ENCODE measurements around the gene RUVBL2.
"Not testable (repeated sequence)": the region's sequence is repeated elsewhere in the genome, so short reads cannot be mapped to it uniquely, and the experiment has no call there.

RUVBL2 gene

GRCh38 chr19:49018388-49019241 lies 24.9 kb downstream of the RUVBL2 start:
- not testable (repeated sequence) for DNase-seq

DNA sequence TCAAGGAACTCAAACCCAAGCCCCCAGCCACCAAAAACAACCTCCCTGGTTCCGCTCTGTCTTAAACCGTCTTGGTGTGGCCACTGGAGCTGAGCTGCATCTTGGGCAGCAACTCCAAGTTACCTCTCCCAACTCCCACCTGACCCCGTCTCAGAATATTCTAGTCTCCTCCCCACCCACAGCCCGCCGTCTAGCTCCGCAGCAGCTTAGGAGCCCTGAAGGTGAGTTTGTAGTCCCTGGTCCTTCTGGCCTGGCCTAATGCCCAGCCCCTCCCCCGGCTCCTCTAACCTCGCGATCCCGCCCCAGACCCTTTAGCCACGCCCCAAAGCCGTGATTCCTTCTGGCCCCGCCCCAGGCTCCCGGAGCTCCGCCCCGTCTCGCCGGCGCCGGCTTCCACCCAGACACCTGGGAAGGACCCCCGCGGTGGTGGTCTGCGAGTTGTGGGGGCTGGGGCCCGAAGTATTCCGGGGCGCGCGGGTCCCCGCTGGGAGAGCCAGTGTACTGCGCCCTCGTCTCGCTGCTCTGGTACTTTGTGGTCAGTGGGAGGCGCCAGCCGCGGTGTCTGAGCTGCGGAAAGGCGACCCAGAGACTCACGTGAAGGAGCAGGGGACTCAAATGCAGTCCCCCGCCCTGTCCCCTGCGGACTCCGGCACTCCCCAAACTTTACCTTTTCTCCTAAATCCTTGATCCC lies 25.7 kb downstream of the RUVBL2 start:
- DNase-seq = no peak

- DNase-seq = no peak
These were observed 26.7 kb downstream of the RUVBL2 start for GRCh38 chr19:49020342-49020741.

DNA sequence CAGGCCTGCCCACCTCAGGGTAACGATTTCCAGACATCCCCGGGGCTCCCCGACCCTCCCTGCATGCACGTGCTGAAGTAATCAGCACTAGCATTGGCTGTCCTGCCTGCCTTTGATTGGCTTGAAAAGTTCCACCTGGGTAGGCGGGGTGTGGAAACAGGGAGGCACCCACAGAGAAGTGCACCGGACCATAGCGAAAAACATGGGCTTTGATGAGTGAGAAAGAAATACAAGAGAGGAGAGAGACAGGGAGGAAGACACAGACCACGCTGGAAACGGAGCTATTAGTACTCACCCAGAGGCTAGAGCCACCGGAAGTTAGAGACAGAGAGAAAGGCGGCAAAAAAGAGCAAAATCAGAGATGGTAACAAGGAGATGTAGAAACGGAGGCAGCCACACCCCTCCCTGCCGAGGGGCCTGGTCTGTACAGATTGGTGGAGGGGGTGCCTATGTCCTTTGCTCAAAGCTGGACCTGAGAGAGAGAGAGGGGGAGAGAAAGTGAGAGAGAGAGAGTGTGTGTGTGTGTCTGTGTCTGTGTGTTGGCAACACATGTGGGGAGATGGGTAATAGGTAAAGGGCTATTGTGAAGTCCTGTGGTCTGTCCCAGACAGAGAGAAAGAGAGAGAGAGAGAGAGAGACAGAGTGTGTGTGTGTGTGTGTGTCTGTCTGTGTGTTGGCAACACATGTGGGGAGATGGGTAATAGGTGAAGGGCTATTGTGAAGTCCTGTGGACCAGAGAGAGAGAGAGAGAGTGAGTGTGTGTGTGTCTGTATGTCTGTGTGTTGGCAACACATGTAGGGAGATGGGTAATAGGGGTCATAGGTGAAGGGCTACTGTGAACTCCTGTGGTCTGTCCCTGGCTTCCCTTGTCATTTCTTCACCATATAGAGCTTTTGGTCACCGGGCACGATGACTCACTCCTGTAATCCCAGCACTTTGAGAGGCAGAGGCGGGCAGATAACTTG lies 27.5 kb downstream of the RUVBL2 start:
- no peak for DNase-seq

DNA sequence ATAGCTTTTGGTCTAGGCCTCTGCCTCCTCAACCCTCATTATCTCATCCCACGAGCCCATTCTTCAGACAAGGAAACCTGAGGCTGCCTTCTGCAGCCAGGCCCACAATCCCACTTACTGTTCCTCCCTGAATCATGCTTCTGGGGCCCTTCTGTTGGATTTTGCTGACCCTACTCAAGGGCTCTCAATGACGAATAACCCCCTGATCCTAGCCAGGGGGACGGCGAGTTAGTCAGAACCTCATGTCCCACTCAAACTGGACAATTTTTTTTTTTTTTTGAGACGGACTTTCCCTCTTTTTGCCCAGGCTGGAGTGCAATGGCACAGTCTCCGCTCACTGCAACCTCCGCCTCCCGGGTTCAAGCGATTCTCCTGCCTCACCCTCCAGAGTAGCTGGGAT lies 28.4 kb downstream of the RUVBL2 start:
- DNase-seq = no peak

DNA sequence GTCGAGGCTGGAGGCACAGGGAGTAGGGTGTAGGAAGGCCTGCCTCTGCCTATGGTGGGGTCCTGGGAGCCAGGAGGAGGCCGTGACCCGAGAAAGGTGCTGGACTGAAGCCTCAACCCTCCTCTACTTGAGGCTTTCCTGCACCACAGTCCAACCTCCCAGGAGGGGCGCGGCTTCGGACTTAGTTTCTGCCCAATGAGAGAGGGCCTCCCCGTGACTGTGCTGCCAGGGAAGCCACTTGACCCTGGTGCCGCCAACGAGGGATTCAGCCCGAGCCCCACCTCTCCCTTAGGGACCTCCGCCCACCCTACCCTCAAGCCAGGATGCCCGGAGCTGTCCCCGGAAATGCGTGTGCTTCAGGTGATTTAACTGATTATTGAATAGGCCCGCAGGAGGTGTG lies 30.5 kb downstream of the RUVBL2 start, which contains the start of gene CGB3:
Gene CGB3, minus strand, starts transcription at position 101 of the 400 bp plus-strand sequence. CDS start 362 bp downstream, outside the sequence.
- not testable (repeated sequence) for DNase-seq

DNA sequence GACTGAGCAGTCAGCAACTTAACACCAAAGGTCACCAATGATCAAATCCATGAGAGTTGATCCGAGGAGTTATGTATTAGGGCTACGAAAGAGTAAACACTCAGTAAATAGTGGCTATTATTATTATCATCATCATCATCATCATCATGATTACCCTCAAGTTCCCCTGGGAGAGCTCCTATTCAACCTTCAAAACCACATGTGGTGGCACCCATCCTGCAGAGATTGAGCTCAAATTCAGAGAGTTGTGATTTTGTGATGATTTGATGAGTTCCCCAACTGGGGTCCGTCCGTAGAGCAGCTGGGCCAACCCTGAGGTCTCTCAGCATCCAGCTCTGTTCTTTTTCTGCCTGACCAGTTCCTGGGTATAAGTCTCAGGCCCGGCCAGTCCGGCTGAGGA lies 31.4 kb downstream of the RUVBL2 start:
- not testable (repeated sequence) for DNase-seq

DNA sequence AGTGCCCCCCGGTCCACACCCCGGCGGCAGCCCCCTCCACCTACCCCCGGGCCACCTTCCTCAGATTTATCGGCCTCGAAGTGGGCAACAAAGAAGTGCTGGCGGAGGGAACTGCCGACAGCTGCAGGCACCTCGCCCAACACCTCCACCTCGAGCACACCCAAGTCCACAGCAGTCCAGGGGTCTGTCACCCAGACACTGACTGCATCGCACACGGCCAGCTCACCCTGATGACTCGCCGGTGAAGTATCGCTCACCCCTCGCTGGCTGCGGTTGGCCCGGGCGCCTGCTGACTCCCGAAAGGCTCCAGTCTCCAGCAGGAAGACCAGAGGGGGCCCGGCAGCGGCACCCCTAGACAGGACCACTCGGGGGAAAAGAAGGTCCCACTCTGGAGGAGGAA lies 31.9 kb downstream of the RUVBL2 start:
- not testable (repeated sequence) for DNase-seq

DNA sequence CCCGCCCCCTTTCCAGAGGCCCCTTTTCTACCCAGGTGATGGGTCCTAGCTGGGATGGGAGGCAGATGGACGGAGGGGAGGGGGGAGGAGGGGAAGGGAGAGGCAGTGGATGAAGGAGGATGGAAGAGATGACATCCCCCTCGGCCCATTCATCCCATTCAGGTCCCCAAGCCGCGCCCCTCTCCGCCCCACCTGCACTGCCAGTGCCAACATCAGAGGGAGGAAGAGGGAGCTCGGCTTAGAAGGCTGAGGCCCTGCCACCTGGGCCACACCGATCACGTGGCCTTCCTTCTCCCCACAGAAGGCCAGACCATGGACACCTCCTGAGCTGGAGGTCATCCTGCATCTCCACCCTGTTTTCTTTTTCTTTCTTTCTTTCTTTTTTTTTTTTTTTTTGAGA lies 35.0 kb downstream of the RUVBL2 start:
- not testable (repeated sequence) for DNase-seq

DNA sequence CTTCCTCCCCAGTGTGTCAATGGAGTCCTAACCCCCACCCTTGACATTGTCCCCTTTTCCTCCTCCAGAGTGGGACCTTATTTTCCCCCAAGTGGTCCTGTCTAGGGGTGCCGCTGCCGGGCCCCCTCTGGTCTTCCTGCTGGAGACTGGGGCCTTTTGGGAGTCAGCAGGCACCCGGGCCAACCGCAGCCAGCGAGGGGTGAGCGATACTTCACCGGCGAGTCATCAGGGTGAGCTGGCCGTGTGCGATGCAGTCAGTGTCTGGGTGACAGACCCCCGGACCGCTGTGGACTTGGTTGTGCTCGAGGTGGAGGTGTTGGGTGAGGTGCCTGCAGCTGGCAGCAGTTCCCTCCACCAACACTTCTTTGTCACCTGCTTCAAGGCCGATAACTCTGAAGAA lies 36.1 kb downstream of the RUVBL2 start:
- not testable (repeated sequence) for DNase-seq

GRCh38 chr19:49030323-49030722 lies 36.6 kb downstream of the RUVBL2 start:
- not testable (repeated sequence) for DNase-seq

DNA sequence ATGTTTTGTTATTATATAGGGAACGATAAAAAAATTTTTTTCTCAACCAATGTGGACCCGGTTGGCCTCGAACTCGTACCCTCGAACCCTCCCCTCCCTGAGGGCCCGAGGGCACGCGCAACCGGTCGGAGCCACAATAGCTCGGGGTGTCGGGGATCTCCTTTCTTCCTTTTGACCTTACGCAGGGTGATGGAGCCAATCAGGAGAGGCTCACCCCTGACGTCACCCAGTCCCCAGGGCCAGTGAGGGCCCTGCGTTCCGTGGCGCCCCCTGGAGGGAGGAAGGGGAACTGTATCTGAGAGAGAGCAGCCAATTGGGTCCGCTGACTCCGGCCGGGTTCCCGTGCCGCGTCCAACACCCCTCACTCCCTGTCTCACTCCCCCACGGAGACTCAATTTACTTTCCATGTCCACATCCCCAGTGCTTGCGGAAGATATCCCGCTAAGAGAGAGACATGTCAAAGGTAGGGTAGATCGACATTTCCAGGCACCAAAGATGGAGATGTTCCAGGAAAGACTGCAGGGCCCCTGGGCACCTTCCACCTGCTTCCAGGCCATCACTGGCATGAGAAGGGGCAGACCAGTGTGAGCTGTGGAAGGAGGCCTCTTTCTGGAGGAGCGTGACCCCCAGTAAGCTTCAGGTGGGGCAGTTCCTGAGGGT lies 38.1 kb downstream of the RUVBL2 start, which contains the start of gene CGB2:
Gene CGB2, plus strand, starts transcription at position 249 of the 660 bp plus-strand sequence. Its CDS starts 206 bp downstream, at position 455.
- DNase-seq = not testable (repeated sequence)

GRCh38 chr19:49036815-49037214 lies 43.1 kb downstream of the RUVBL2 start, which contains the start of gene CGB1:
CGB1 (minus strand) TSS chr19:49036895; CDS start chr19:49036711, 184 bp downstream.
- not testable (repeated sequence) for DNase-seq

GRCh38 chr19:49038111-49038510 lies 44.4 kb downstream of the RUVBL2 start:
- DNase-seq = not testable (repeated sequence)

GRCh38 chr19:49038557-49039276 lies 45.0 kb downstream of the RUVBL2 start:
- not testable (repeated sequence) for DNase-seq

- DNase-seq = not testable (repeated sequence)
These were observed 46.0 kb downstream of the RUVBL2 start for GRCh38 chr19:49039736-49040135.

- DNase-seq = no peak
These were observed 48.5 kb downstream of the RUVBL2 start for GRCh38 chr19:49042177-49042576.

- DNase-seq = not testable (repeated sequence)
These were observed 49.0 kb downstream of the RUVBL2 start for GRCh38 chr19:49042666-49043065.

- not testable (repeated sequence) for DNase-seq
These were observed 49.9 kb downstream of the RUVBL2 start, which contains the start of gene CGB5 for GRCh38 chr19:49043548-49043947. CGB5 (plus strand) TSS chr19:49043848; CDS start chr19:49044210, 362 bp downstream.

- DNase-seq = not testable (repeated sequence)
These were observed 55.3 kb downstream of the RUVBL2 start, which contains the start of gene CGB8 for GRCh38 chr19:49049011-49049410. CGB8 (minus strand) TSS chr19:49049111; CDS start chr19:49048739, 372 bp downstream.

- DNase-seq = not testable (repeated sequence)
These were observed 56.1 kb downstream of the RUVBL2 start for GRCh38 chr19:49049834-49050233.
